DMS79 treated with DMSO at 0.1 percent for 48 hours (cell line): Measurements from ENCODE around the gene GSTM5.
"Not testable (repeated sequence)": the region's sequence is repeated elsewhere in the genome, so short reads cannot be mapped to it uniquely, and the experiment has no call there.

Experiments used
- DNase-seq: peaks from one replicate; lab custom pipeline; 2025; lab: John Stamatoyannopoulos, UW

GSTM5 gene

DNA sequence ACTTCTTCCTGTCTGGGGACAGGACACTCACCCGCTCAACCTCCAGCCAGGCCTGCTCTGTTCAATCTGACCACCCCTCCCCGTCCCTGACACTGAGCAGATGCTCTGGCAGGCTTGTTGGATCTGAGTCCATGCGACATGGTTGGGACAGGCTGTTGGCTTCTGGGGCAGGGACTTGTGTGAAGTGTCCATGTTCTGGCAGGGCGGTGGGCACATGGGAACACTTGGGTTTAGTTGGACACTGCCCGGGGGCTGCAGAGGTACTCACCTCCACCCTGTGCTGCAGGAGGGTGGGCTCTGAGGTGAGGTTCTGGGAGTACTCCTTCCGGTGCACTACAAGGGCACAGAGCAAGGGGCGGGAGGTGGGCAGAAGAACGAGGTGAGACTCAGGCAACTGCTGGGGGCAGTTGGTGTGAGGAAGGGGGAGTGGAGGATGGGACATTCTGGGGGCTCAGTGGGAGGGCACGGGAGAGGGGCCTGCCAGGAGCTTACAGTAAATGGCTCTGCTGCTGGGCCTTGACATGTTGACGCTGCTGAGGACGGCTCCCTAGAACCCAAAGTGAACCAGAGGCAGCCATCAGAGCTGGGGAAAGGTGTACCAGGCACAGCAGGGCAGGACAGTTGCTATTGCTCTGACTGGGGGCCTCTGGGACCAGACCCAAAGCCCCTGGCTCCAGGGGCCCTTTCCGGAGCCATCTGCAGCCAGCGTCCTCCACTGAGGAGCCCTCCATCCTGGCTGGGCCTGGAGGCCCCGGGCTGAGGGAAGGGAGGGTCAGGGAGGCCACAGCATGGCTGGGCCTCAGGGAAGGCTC, 49.4 kb downstream of the GSTM5 start:
- no peak for DNase-seq

DNA sequence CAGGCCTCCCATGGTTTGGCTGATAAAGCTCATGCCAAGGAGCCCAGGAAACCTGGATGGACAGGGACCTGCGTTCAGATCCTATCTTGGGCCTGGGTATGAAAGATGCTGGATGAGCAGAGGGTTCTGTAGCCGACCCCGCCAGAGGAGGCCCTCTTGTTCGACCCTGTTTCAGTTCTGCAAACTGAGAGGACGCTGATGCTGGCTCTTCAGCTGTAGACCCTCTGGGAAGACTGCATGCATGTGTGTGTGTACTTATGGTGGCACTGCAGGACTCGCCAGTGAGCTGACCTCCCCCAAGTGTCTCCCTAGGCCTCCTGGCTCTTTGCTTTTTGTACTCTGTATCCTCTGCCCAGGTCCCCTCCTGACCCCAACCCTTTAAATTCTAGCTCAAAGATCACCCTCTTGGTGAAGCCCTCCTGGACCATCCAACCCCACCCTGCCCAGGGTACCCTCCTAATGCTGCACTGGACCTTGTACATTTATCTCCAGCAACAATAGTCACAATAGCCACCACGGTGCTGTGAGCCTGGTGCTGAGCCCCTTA, 50.1 kb downstream of the GSTM5 start:
- no peak for DNase-seq

DNA sequence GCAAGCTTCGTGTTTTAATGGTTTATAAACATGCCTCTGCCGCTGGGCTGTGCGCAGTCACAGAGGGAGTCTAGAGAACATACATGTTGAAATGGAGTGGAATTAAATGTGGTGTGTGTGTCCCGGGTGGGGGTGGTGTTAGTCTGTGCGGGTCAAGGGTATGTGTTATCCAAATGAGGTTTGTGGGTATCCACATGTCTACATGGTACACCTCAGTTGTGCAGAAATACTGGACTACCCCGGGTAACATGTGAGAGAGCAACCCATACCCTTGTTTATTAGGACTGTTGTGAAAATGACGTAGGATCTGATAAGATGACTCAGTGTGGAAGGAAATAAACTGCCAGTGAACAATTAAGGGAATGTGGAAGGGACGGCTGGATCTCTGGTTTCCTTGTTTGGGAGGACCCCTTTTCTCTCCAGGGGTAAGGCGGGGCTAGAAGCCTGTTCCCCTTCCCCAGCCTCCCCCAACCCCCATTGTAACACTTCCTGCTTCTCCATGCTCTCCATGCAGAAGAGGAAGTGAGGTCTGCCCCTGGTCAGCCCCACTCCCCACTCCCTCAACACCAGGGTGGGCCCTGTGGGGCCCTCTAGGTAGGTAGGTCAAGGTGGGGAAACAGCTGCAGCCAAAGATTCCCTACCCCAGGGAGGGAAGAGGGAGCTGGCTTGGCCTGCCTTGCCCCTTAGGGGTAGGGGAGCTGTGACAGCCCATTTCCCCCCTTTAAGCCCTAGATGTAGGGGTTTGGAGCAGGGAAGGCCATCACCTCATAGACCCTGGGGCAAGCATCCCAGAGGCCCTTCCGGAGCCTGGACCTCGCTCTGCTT, 51.0 kb downstream of the GSTM5 start:
- no peak for DNase-seq

DNA sequence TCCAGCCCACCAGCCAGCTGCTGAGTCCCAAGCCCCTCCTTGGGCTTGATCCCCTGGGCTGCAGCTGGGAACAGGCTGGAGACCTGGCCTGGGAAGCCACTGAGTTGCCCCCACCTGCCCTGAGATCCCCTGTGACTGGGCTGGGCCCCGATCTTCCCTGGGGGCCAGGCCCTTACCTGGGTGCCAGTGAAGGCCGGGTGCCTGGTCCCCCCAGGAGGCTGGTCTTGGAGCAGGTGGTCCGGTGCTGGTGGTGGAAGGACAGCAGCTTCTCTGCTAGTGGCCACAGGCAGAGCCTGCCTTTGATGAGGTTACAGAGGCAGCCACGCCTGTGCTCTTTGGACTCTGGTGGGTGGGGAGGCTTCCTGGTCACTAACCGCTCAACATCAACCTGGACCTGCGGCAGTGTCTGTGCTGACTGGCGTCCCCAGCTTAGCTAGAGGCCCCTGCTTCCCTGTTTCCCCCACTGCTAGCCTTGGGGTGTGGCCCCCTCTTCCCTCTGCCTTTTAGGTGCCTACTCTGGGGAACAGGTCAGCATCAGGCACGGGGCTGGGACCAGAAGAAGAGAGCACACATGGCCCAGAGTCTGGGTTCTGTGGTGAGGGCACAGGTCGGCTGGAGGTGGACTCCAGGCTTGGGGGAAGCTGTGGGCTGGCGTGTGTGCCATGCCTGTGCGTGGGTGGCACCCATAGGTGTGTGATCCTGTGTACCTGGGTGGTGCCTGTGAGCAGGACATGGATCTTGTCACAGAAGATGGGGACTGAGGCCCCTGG, 51.8 kb downstream of the GSTM5 start, which contains the start of gene EPS8L3:
Gene EPS8L3 (minus strand): TSS at position 278 of the 770 bp plus-strand sequence. CDS start 2,174 bp downstream, outside the sequence.
- DNase-seq, result no peak

DNA sequence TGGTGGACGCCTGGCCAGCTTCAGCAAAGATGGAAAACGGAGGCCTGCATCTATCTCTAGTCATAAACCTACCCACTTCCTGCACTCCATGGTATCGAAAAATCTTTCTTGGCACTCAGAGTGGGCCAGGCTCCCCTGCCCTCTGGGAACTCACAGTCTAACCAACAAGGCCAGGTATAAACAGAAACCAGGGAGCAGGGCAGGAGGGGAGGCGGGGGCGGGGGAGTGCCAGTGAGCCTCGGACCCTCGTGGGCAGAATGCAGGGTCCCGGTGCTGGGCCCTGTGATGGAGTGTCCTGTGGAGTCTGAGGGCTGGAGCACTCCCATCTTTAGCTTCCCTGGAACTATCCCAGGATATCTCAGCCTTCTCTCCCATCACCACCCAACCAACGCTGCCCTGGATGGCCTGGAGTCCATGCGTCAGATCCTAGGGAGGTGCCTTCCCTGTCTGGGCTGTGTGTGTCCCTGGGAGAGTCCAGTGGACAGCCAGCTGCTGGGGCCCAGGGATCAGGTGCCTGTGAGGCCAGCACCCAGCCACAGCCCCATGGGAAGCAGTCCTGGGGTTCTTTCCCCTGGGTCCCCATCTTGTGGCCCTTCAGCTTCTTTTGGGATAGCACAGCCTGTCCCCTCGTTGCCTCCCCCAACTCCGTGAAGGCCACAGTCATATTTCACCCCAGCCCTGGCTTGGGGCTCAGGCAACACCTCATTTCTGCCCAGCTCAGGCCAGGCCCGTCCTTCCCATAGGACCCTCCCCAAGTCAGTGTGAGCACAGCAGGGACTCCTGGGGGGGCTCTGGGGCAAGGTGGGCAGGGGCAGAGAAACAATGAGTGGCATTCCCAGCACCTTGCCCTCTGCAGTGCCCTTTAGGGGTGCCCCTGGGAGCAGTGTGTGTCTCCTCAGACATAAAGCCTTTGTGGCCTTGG, 52.8 kb downstream of the GSTM5 start:
- DNase-seq, result no peak

DNA sequence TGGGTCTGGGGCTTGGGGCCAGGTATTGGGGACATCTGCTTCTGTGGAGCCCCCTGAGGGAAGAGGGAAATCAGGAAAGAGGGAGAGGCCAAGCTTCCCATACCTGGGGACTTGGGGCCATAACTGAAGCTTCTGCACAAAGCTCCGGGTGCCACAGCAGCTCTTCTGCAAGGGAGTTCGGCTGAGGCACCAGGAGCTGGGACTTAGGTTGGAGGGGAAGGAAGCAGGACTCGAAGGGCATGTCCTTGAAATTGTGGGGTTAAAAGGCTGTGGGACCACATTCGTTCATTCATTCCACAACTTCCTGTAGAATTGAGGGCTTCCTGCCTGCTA, 53.4 kb downstream of the GSTM5 start:
- DNase-seq, result no peak

DNA sequence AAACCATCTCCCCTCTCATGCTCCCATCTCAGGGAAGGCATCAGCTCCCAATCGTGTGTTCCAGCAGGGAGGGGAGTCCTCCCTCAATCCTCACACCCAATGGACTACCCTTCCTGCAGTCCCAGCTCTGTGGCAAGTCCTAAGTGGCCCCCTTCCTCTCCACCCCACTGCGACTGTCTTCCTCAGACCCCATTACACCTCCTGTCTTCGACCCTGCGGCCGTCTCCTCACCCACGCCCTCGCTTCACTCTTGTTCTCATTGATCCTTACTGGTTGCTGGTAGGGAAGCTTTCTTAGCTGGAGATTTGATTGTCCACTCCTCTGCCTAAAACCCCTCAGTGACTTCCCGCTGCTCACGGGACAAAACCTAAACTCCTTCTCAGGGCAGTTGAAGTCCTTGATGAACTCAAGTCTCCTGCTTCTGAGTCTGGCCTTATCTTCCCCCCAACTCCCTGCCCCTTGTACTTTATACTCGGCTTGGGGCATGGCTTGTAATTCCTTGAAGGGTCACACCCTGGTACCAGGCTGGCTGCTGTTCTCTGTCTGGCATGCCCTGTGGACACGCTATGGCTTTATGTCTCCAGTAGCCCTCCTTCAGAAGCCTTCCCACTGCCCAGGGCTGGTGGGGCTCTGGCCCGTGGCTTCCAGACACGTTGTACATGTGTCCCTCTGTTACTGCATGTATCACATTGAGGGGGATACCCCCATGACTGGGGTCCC, 54.0 kb downstream of the GSTM5 start:
- no peak for DNase-seq

DNA sequence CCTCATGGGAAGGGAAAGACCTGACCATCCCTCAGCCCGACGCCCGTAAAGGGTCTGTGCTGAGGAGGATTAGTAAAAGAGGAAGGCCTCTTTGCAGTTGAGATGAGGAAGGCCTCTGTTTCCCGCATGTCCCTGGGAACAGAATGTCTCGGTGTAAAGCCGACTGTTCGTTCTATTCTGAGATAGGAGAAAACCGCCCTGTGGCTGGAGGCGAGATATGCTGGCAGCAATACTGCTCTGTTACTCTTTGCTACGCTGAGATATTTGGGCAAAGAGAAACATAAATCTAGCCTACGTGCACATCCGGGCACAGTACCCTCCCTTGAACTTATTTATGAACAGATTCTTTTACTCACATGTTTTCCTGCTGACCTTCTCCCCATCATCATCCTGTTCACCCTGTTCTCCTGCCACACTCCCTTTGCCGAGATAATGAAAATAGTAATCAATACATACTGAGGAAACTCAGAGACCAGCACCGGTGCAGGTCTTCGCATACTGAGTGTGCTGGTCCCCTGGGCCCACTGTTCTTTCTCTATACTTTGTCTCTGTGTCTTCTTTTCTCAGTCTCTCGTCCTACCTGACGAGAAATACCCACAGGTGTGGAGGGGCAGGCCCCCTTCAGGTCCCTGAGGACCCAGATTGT, 55.1 kb downstream of the GSTM5 start:
- not testable (repeated sequence) for DNase-seq
